ENCODE measurements around the gene IL17A.
"Not testable (repeated sequence)": the region's sequence is repeated elsewhere in the genome, so short reads cannot be mapped to it uniquely, and the experiment has no call there.

The IL17A gene

GRCh38 chr6:52164319-52165094 is 21.7 kb upstream of the IL17A start:
- DNase-seq (ENCODE audit: low read depth) = no peak

- DNase-seq (ENCODE audit: low read depth) = no peak
Observed at GRCh38 chr6:52167267-52167666, 18.9 kb upstream of the IL17A start.

- not testable (repeated sequence) for DNase-seq (ENCODE audit: low read depth)
Observed at GRCh38 chr6:52168351-52168750, 17.8 kb upstream of the IL17A start.

- DNase-seq (ENCODE audit: low read depth) = no peak
Observed at GRCh38 chr6:52174118-52174517, 12.1 kb upstream of the IL17A start.

- no peak for DNase-seq (ENCODE audit: low read depth)
Observed at GRCh38 chr6:52176550-52176949, 9.6 kb upstream of the IL17A start.

- DNase-seq (ENCODE audit: low read depth) = no peak
Observed at GRCh38 chr6:52177961-52178360, 8.2 kb upstream of the IL17A start.

GRCh38 chr6:52180787-52181558 is 5.2 kb upstream of the IL17A start:
- DNase-seq (ENCODE audit: low read depth) = no peak

GRCh38 chr6:52183131-52183713 is 3.0 kb upstream of the IL17A start:
- no peak for DNase-seq (ENCODE audit: low read depth)

- no peak for DNase-seq (ENCODE audit: low read depth)
Observed at GRCh38 chr6:52186480-52186879, 305 bp downstream of the IL17A start.

- no peak for DNase-seq (ENCODE audit: low read depth)
Observed at GRCh38 chr6:52187098-52187497, 923 bp downstream of the IL17A start.

- DNase-seq (ENCODE audit: low read depth) = no peak
Observed at GRCh38 chr6:52189974-52190373, 3.8 kb downstream of the IL17A start.

GRCh38 chr6:52190409-52190808 is 4.2 kb downstream of the IL17A start:
- no peak for DNase-seq (ENCODE audit: low read depth)

- DNase-seq (ENCODE audit: low read depth) = no peak
Observed at GRCh38 chr6:52191824-52192223, 5.6 kb downstream of the IL17A start.

GRCh38 chr6:52195886-52196285 is 9.7 kb downstream of the IL17A start:
- no peak for DNase-seq (ENCODE audit: low read depth)

GRCh38 chr6:52200088-52200487 is 13.9 kb downstream of the IL17A start:
- not testable (repeated sequence) for DNase-seq (ENCODE audit: low read depth)

- no peak for DNase-seq (ENCODE audit: low read depth)
Observed at GRCh38 chr6:52201046-52201445, 14.9 kb downstream of the IL17A start.

GRCh38 chr6:52201493-52201892 is 15.3 kb downstream of the IL17A start:
- no peak for DNase-seq (ENCODE audit: low read depth)

- no peak for DNase-seq (ENCODE audit: low read depth)
Observed at GRCh38 chr6:52207066-52207465, 20.9 kb downstream of the IL17A start.

- DNase-seq (ENCODE audit: low read depth) = no peak
Observed at GRCh38 chr6:52208612-52209011, 22.4 kb downstream of the IL17A start.

GRCh38 chr6:52209770-52210169 is 23.6 kb downstream of the IL17A start:
- DNase-seq (ENCODE audit: low read depth) = no peak

GRCh38 chr6:52210227-52210626 is 24.1 kb downstream of the IL17A start:
- DNase-seq (ENCODE audit: low read depth) = no peak

GRCh38 chr6:52213127-52213526 is 27.0 kb downstream of the IL17A start:
- no peak for DNase-seq (ENCODE audit: low read depth)

- DNase-seq (ENCODE audit: low read depth) = no peak
Observed at GRCh38 chr6:52215787-52216186, 29.6 kb downstream of the IL17A start.

Data from stimulated activated CD8-positive, alpha-beta memory T cell treated with anti-CD3 and anti-CD28 coated beads, Interleukin-12 subunit alpha, Interleukin-12 subunit beta, amount 100 ng/mL, for 4 hours (primary cell).